Activated CD8-positive, alpha-beta T cell treated with anti-CD3 and anti-CD28 coated beads for 36 hours (primary cell): Measurements from ENCODE around the gene IGF2BP2. TPM values are rescaled to one million over a fixed set of nuclear protein-coding genes. Genes with fewer than 3 reads are reported as not detected.
"Not testable (repeated sequence)": the region's sequence is repeated elsewhere in the genome, so short reads cannot be mapped to it uniquely, and the experiment has no call there.

Experiments
- ATAC-seq: fragments of 200-7000 bp; cut with Tn5 transposase; one replicate; pipeline ENCODE4 v1.10.0; 2021; ENCODE audit warnings: mild to moderate bottlenecking, moderate library complexity
- CTCF ChIA-PET: fragments of 350-600 bp; sonication (Branson Sonifier 250); formaldehyde crosslinking; loops from one replicate; lab custom pipeline; 2021; ENCODE audit warnings: antibody characterized with exemption; lab: Charles Lee
- POLR2A ChIA-PET: fragments of 350-600 bp; sonication (Branson Sonifier 250); formaldehyde crosslinking; loops from one replicate; lab custom pipeline; 2021; ENCODE audit warnings: antibody characterized with exemption; lab: Charles Lee
- DNase-seq: peaks from one replicate; pipeline ENCODE4 v3.0.0-alpha.2; 2020
- H3K27ac Mint-ChIP-seq: one replicate; pipeline ENCODE4 v1.8.0; 2021; ENCODE audit warnings: mild to moderate bottlenecking, mixed read lengths
- H3K27me3 Mint-ChIP-seq: one replicate; pipeline ENCODE4 v1.8.0; 2021; ENCODE audit warnings: mixed read lengths
- H3K36me3 Mint-ChIP-seq: one replicate; pipeline ENCODE4 v1.8.0; 2021; ENCODE audit warnings: low read depth, mixed read lengths
- H3K4me1 Mint-ChIP-seq: one replicate; pipeline ENCODE4 v1.8.0; 2021; ENCODE audit warnings: low read depth, mixed read lengths
- H3K4me3 Mint-ChIP-seq: one replicate; pipeline ENCODE4 v1.8.0; 2021; ENCODE audit warnings: mild to moderate bottlenecking, moderate library complexity, mixed read lengths
- H3K9me3 Mint-ChIP-seq: one replicate; pipeline ENCODE4 v1.8.0; 2021; ENCODE audit warnings: mixed read lengths
- CTCF ChIP-seq: fragments of 200-600 bp; IDR thresholded peaks from one replicate; pipeline ENCODE4 v1.8.0; 2022; ENCODE audit warnings: antibody characterized with exemption, mild to moderate bottlenecking
- intact Hi-C: fragments of 100-400 bp; cut with micrococcal nuclease; formaldehyde crosslinking; loops from one replicate; pipeline ENCODE4 v1.10.0; 2022
- total RNA-seq, 2 experiments: library from RNA; stranded (reverse); gene quantifications; one replicate each; pipeline ENCODE4 v1.2.3, GENCODE V29; 2021

IGF2BP2 gene
- total RNA-seq, 2 experiments from 2014 or later = 0.52 to 0.65 TPM

- ATAC-seq = no peak
- no peak overlapping the region for H3K27ac Mint-ChIP-seq
- intact Hi-C loops = no loop called here
- ChIA-PET CTCF (interaction anchor here (1.3 to 6.5 kb wide), 3 partner anchors 11 to 128 kb away, joined by 3 to 28 read pairs (median 5); no protein-coding TSS in a partner anchor), POLR2A (no interaction called here)
- H3K36me3 Mint-ChIP-seq = no peaks in the 10 kb centered on the region
- no peak overlapping the region for H3K4me3 Mint-ChIP-seq
- no peak for TF ChIP-seq CTCF
- H3K4me1 Mint-ChIP-seq = no peaks in the 10 kb centered on the region
- DNase-seq = no peak
- H3K27me3 Mint-ChIP-seq = no peaks in the 10 kb centered on the region
- H3K9me3 Mint-ChIP-seq = no peaks in the 10 kb centered on the region
Observed at GRCh38 chr3:185788292-185788691, 36.5 kb downstream of the IGF2BP2 start.

DNA sequence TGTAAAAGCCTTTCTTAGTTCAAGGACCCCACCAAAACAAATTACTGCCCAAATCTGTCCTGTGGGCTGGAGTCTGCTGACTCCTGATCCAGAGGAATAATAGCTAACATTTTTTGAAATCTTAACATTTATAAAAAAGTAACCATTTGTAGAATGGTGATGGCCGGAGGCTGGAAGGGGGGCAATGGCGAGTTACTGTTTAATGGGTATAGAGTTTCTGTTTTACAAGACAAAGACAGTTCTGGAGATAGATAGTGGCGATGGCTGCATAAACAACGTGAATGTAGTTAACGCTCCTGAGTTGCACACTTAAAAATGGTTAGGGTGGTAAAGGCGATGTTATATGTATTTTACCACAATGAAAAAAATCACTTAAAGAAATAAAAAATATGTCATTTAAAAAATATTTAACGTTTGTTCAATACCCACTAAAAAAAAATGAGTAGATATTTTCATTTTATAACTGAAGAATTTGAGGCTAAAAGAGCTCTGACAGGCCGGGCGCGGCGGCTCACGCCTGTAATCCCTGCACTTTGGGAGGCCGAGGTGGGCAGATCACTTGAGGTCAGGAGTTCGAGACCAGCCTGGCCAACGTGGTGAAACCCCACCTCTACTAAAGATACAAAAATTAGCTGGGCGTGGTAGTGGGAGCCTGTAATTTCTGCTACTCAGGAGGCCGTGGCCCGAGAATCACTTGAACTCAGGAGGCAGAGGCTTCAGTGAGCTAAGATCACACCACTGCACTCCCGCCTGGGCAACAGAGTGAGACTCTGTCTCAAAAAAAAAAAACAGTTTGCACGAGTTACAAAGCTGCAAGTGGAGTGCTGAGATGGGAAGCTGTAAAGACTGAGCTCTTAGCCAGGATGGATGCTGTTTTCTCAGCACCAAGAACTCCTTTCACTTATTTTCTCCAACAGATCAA, 37.6 kb downstream of the IGF2BP2 start:
- CTCF ChIA-PET = interaction anchor here (0.8 to 6.5 kb wide), 2 partner anchors 19 to 127 kb away, joined by 3 to 28 read pairs; no protein-coding TSS in a partner anchor
- Mint-ChIP-seq H3K4me3 (no peak overlapping the region), H3K9me3 (no peaks in the 10 kb centered on the region), H3K27me3 (no peaks in the 10 kb centered on the region), H3K4me1 (no peaks in the 10 kb centered on the region), H3K36me3 (no peaks in the 10 kb centered on the region), H3K27ac (no peak overlapping the region)
- no peak for TF ChIP-seq CTCF
- POLR2A ChIA-PET = no interaction called here
- DNase-seq (no peak), ATAC-seq (no peak)
- intact Hi-C loops = no loop called here

GRCh38 chr3:185786258-185786657, 38.6 kb downstream of the IGF2BP2 start:
- POLR2A ChIA-PET, H3K9me3 Mint-ChIP-seq, ATAC-seq, H3K4me1 Mint-ChIP-seq, H3K27me3 Mint-ChIP-seq, intact Hi-C loops, H3K36me3 Mint-ChIP-seq, H3K27ac Mint-ChIP-seq, DNase-seq, H3K4me3 Mint-ChIP-seq: not testable (repeated sequence)
- CTCF ChIA-PET = interaction anchor here (6.5 kb wide), 1 partner anchor 18 kb away, joined by 28 read pairs; no protein-coding TSS in a partner anchor

- H3K9me3 Mint-ChIP-seq = no peaks in the 10 kb centered on the region
- no peaks in the 10 kb centered on the region for H3K36me3 Mint-ChIP-seq
Observed at GRCh38 chr3:185784317-185784716, 40.5 kb downstream of the IGF2BP2 start.

GRCh38 chr3:185781759-185782158, 43.1 kb downstream of the IGF2BP2 start:
- Mint-ChIP-seq H3K4me3 (no peak overlapping the region), H3K27ac (no peak overlapping the region), H3K36me3 (no peaks in the 10 kb centered on the region), H3K9me3 (no peaks in the 10 kb centered on the region), H3K27me3 (no peaks in the 10 kb centered on the region), H3K4me1 (no peaks in the 10 kb centered on the region)
- intact Hi-C loops = no loop called here
- ChIA-PET CTCF (interaction anchor here (2.4 to 5.9 kb wide), 2 partner anchors 13 to 122 kb away, joined by 12 to 51 read pairs; no protein-coding TSS in a partner anchor), POLR2A (interaction anchor here (0.9 kb wide), 1 partner anchor 16 kb away, joined by 3 read pairs; no protein-coding TSS in a partner anchor)
- DNase-seq (no peak), ATAC-seq (no peak)
- TF ChIP-seq CTCF = no peak

More at GRCh38 chr3:185784317-185784716, 40.5 kb downstream of the IGF2BP2 start:
- POLR2A ChIA-PET = no interaction called here
- Mint-ChIP-seq H3K27me3 (no peaks in the 10 kb centered on the region), H3K4me1 (no peaks in the 10 kb centered on the region), H3K4me3 (no peak overlapping the region), H3K27ac (no peak overlapping the region)
- DNase-seq = no peak
- CTCF ChIA-PET = interaction anchor here (0.9 kb wide), 1 partner anchor 16 kb away, joined by 3 read pairs; no protein-coding TSS in a partner anchor
- intact Hi-C loops = no loop called here
- no peak for TF ChIP-seq CTCF
- ATAC-seq = no peak
